ENCODE measurements around the gene ZSCAN25. TPM values are rescaled to one million over a fixed set of nuclear protein-coding genes. Genes with fewer than 3 reads are reported as not detected.

Gene ZSCAN25
- total RNA-seq, 1 experiment from 2014 or later = 20.6 TPM

GRCh38 chr7:99669782-99670181, 53.0 kb downstream of the ZSCAN25 start:
- H3K9me3 ChIP-seq (ENCODE audit: low read depth, low read length, poor library complexity, severe bottlenecking) = no peaks in the 10 kb centered on the region
- H3K27me3 ChIP-seq (replicated peaks; ENCODE audit: insufficient read depth, low read depth, low read length, poor library complexity) = no peaks in the 10 kb centered on the region
- no peaks in the 10 kb centered on the region for H3K4me1 ChIP-seq (ENCODE audit: insufficient read depth, low read length, poor library complexity, severe bottlenecking)
- ChIA-PET CTCF (no interaction called here), POLR2A (ENCODE audit: low non-redundant PET) (no interaction called here)
- TF ChIP-seq EZH2 (IDR thresholded peaks at IDR 0.05; ENCODE audit: borderline replicate concordance, low read depth, low read length, poor library complexity, severe bottlenecking) = no peak
- no peak for TF ChIP-seq CTCF (conservative IDR thresholded peaks at IDR 0.05; ENCODE audit: low read depth, low read length)
- no peak overlapping the region for H3K4me3 ChIP-seq (ENCODE audit: low read depth, low read length, poor library complexity, severe bottlenecking)
- intact Hi-C loops (cut with micrococcal nuclease; ENCODE audit: unreplicated experiment) = no loop called here
- BruUV-seq (replicated peaks) = no TSS peak
- H3K36me3 ChIP-seq (ENCODE audit: insufficient read depth, low read length, poor library complexity, severe bottlenecking) = no peaks in the 10 kb centered on the region
- H3K27ac ChIP-seq (ENCODE audit: low read depth, low read length, poor library complexity, severe bottlenecking) = no peak overlapping the region
- DNase-seq (ENCODE audit: low spot score) = no peak

GRCh38 chr7:99672573-99672972, 55.8 kb downstream of the ZSCAN25 start:
- H3K27me3 ChIP-seq (replicated peaks; ENCODE audit: insufficient read depth, low read depth, low read length, poor library complexity) = no peaks in the 10 kb centered on the region
- ChIA-PET POLR2A (ENCODE audit: low non-redundant PET) (no interaction called here), CTCF (no interaction called here)
- no peaks in the 10 kb centered on the region for H3K36me3 ChIP-seq (ENCODE audit: insufficient read depth, low read length, poor library complexity, severe bottlenecking)
- H3K4me3 ChIP-seq (ENCODE audit: low read depth, low read length, poor library complexity, severe bottlenecking) = no peak overlapping the region
- no peaks in the 10 kb centered on the region for H3K4me1 ChIP-seq (ENCODE audit: insufficient read depth, low read length, poor library complexity, severe bottlenecking)
- H3K9me3 ChIP-seq (ENCODE audit: low read depth, low read length, poor library complexity, severe bottlenecking) = no peaks in the 10 kb centered on the region
- no TSS peak for BruUV-seq (replicated peaks)
- no peak overlapping the region for H3K27ac ChIP-seq (ENCODE audit: low read depth, low read length, poor library complexity, severe bottlenecking)
- intact Hi-C loops (cut with micrococcal nuclease; ENCODE audit: unreplicated experiment) = no loop called here
- no peak for TF ChIP-seq EZH2 (IDR thresholded peaks at IDR 0.05; ENCODE audit: borderline replicate concordance, low read depth, low read length, poor library complexity, severe bottlenecking)
- TF ChIP-seq CTCF (conservative IDR thresholded peaks at IDR 0.05; ENCODE audit: low read depth, low read length) = no peak
- DNase-seq (ENCODE audit: low spot score) = no peak

GRCh38 chr7:99674995-99675742, 58.4 kb downstream of the ZSCAN25 start:
- intact Hi-C loops (cut with micrococcal nuclease; ENCODE audit: unreplicated experiment) = no loop called here
- peaks cover 9% of the 10 kb centered on the region for H3K4me1 ChIP-seq (ENCODE audit: insufficient read depth, low read length, poor library complexity, severe bottlenecking)
- no peak for DNase-seq (ENCODE audit: low spot score)
- TF ChIP-seq CTCF (conservative IDR thresholded peaks at IDR 0.05; ENCODE audit: low read depth, low read length) (no peak), EZH2 (IDR thresholded peaks at IDR 0.05; ENCODE audit: borderline replicate concordance, low read depth, low read length, poor library complexity, severe bottlenecking) (no peak)
- H3K27ac ChIP-seq (ENCODE audit: low read depth, low read length, poor library complexity, severe bottlenecking) = no peak overlapping the region
- H3K4me3 ChIP-seq (ENCODE audit: low read depth, low read length, poor library complexity, severe bottlenecking) = no peak overlapping the region
- BruUV-seq (replicated peaks) = no TSS peak
- H3K36me3 ChIP-seq (ENCODE audit: insufficient read depth, low read length, poor library complexity, severe bottlenecking) = no peaks in the 10 kb centered on the region
- no peaks in the 10 kb centered on the region for H3K27me3 ChIP-seq (replicated peaks; ENCODE audit: insufficient read depth, low read depth, low read length, poor library complexity)
- no peaks in the 10 kb centered on the region for H3K9me3 ChIP-seq (ENCODE audit: low read depth, low read length, poor library complexity, severe bottlenecking)
- ChIA-PET CTCF (no interaction called here), POLR2A (ENCODE audit: low non-redundant PET) (no interaction called here)
